Peyer's patch (tissue), 4 donors: Measurements from ENCODE around the gene HIBCH.
"Not testable (repeated sequence)": the region's sequence is repeated elsewhere in the genome, so short reads cannot be mapped to it uniquely, and the experiment has no call there.

Source experiments
- CTCF ChIP-seq, 6 experiments: fragments of 450-650 bp in 4 of 6; fragments of 200-600 bp in 2 of 6; sonication (generic) in 1 of 6; IDR thresholded peaks; one replicate each; pipeline ENCODE4 v1.5.1; 2017 to 2019; ENCODE audit warnings: antibody characterized with exemption in 6 of 6, mild to moderate bottlenecking in 3 of 6, moderate library complexity in 1 of 6
- POLR2A ChIP-seq, 2 donors: fragments of 450-650 bp; IDR thresholded peaks; one replicate each; pipeline ENCODE4 v1.5.1; 2017; ENCODE audit warnings: antibody characterized with exemption in 2 of 2, mild to moderate bottlenecking in 2 of 2, moderate library complexity in 2 of 2

- TF ChIP-seq CTCF, POLR2A (IDR thresholded peaks at IDR 0.05): not testable (repeated sequence)
Measured at GRCh38 chr2:190358655-190359448, 39.2 kb upstream of the HIBCH start.
